AG10803 (cell line): ENCODE measurements around the gene ANKS1B.
A peak's percentile ranks its signal among the peaks of the same experiment; 100 is the strongest.

Experiments
- DNase-seq: peaks from one replicate; pipeline ENCODE4 v3.0.0; 2010; ENCODE audit warnings: low read depth
- H3K4me3 ChIP-seq: 2 replicates; pipeline ENCODE4 v1.5.1; 2011; ENCODE audit warnings: mild to moderate bottlenecking, low read length, control low read depth
- TF ChIP-seq, protein P1 (sequence below): conservative IDR thresholded peaks from 2 replicates; pipeline ENCODE4 v1.5.1; 2011; ENCODE audit warnings: mild to moderate bottlenecking, low read length, control low read depth, inconsistent platforms

Gene ANKS1B

GRCh38 chr12:98793121-98793520, 1191.6 kb downstream of the ANKS1B start:
- TF ChIP-seq, protein P1, sequence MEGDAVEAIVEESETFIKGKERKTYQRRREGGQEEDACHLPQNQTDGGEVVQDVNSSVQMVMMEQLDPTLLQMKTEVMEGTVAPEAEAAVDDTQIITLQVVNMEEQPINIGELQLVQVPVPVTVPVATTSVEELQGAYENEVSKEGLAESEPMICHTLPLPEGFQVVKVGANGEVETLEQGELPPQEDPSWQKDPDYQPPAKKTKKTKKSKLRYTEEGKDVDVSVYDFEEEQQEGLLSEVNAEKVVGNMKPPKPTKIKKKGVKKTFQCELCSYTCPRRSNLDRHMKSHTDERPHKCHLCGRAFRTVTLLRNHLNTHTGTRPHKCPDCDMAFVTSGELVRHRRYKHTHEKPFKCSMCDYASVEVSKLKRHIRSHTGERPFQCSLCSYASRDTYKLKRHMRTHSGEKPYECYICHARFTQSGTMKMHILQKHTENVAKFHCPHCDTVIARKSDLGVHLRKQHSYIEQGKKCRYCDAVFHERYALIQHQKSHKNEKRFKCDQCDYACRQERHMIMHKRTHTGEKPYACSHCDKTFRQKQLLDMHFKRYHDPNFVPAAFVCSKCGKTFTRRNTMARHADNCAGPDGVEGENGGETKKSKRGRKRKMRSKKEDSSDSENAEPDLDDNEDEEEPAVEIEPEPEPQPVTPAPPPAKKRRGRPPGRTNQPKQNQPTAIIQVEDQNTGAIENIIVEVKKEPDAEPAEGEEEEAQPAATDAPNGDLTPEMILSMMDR = no peak
- H3K4me3 ChIP-seq = no peak overlapping the region
- DNase-seq = peak; percentile 11

GRCh38 chr12:98791406-98791805, 1193.3 kb downstream of the ANKS1B start:
- DNase-seq = no peak
- TF ChIP-seq, protein P1 = no peak
- H3K4me3 ChIP-seq = no peak overlapping the region

- TF ChIP-seq, protein P1 = no peak
- H3K4me3 ChIP-seq = no peak overlapping the region
- no peak for DNase-seq
These were observed 1196.3 kb downstream of the ANKS1B start for GRCh38 chr12:98788396-98788795.

GRCh38 chr12:98786653-98787052, 1198.1 kb downstream of the ANKS1B start:
- TF ChIP-seq, protein P1 = no peak
- no peak for DNase-seq

GRCh38 chr12:98783420-98783819, 1201.3 kb downstream of the ANKS1B start:
- TF ChIP-seq, protein P1 = no peak
- no peak overlapping the region for H3K4me3 ChIP-seq
- DNase-seq = no peak

More at GRCh38 chr12:98786653-98787052, 1198.1 kb downstream of the ANKS1B start:
- H3K4me3 ChIP-seq = no peak overlapping the region

GRCh38 chr12:98780261-98780660, 1204.5 kb downstream of the ANKS1B start:
- H3K4me3 ChIP-seq = no peak overlapping the region
- TF ChIP-seq, protein P1 = no peak
- DNase-seq = peak; percentile 22

GRCh38 chr12:98772818-98773217, 1211.9 kb downstream of the ANKS1B start:
- TF ChIP-seq, protein P1 = no peak

More at GRCh38 chr12:98772818-98773217, 1211.9 kb downstream of the ANKS1B start:
- H3K4me3 ChIP-seq = no peak overlapping the region
- no peak for DNase-seq
